GM12873 (cell line): ENCODE measurements around the gene RREB1.

ENCODE experiments used
- TF ChIP-seq, protein P1 (sequence below): IDR thresholded peaks from 2 replicates; pipeline ENCODE4 v1.5.1; 2012; ENCODE audit warnings: low read depth, mild to moderate bottlenecking, moderate library complexity, low read length, control low read depth; ENCODE audit not compliant: insufficient read depth; ENCODE audit errors: missing control alignments

Gene RREB1

GRCh38 chr6:7190791-7191190 is 83.0 kb downstream of the RREB1 start:
- TF ChIP-seq, protein P1, sequence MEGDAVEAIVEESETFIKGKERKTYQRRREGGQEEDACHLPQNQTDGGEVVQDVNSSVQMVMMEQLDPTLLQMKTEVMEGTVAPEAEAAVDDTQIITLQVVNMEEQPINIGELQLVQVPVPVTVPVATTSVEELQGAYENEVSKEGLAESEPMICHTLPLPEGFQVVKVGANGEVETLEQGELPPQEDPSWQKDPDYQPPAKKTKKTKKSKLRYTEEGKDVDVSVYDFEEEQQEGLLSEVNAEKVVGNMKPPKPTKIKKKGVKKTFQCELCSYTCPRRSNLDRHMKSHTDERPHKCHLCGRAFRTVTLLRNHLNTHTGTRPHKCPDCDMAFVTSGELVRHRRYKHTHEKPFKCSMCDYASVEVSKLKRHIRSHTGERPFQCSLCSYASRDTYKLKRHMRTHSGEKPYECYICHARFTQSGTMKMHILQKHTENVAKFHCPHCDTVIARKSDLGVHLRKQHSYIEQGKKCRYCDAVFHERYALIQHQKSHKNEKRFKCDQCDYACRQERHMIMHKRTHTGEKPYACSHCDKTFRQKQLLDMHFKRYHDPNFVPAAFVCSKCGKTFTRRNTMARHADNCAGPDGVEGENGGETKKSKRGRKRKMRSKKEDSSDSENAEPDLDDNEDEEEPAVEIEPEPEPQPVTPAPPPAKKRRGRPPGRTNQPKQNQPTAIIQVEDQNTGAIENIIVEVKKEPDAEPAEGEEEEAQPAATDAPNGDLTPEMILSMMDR, result no peak

DNA sequence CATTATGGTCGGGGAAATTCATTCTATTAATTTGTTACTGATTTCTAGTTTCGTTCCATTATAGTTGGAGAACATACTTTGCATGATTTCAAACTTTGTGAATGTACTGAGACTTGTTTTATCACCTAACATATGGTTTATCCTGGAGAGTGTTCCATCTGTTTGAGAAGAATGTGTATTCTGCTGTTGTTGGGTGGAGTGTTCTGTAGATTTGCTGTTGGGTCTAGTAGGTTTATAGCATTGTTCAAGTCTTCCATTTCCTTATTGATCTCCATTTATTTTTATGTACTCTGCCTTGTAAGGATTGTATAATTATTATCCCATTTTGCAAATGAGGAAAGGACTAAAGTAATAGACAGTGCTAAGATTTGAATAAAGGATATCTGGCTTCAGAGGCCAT is 85.4 kb downstream of the RREB1 start:
- TF ChIP-seq, protein P1, result no peak

GRCh38 chr6:7194657-7195056 is 86.9 kb downstream of the RREB1 start:
- TF ChIP-seq, protein P1, result no peak

DNA sequence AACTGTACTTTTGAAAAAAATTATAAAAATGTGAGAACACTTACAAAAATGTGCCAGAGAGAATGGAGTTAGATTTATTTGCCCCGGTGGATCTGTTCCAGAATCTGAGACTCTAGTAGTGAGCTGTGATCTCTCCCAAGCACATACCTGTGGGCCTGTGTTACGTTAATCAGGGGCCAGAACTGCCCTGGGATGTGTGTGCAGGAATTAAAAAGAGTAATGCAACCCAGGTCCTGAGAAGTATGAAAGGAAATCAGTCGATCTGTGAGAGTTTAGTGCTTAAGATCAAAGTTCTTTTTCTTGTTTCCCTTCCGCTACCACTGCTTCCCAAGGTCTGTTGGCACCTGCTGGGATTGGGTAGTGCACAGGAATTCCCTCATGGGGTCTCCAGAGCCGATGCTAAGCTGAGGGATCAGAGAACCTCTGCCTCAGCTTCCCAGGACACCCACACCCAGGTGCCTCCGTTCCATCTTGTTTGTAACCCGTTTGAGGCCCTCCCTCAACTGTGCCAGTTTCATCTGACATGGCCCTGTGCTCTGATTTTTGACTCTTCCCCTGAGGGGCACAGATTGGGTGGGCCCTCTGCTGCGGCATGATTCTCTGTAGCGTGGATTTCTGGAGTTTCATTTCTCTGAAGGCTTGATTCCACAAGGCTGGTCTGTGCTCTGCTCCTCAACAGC is 87.7 kb downstream of the RREB1 start:
- TF ChIP-seq, protein P1, result no peak

- TF ChIP-seq, protein P1, result no peak
These were observed 88.2 kb downstream of the RREB1 start for GRCh38 chr6:7196019-7196402.

DNA sequence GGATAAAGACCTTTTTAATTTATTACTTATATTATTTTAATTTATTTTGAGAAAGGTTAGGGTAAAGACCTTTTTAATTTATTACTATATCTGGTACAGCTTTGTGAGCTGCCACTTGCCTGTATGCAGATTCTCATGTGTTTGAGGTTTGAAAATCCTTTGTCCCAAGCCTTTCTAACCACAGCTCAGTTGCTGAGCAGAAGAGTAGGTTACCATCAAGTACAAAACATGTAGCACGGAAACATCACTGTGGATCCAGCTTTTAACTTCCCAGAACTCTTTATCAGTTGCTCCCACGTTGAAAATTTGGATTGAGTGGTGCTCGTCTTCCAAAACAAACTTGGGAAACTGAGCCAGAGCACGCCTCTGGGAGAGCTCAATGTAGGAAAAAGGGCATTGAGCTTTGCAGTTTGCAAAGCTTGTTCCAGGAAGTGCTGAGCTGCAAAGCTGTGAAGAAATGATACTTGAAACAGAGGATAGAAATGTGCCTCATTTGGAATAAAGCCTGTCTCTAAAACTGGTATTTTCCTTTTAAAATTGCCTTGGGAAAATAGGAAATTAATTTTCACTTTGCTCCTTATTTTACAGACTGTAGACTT is 89.0 kb downstream of the RREB1 start:
- TF ChIP-seq, protein P1, result no peak

DNA sequence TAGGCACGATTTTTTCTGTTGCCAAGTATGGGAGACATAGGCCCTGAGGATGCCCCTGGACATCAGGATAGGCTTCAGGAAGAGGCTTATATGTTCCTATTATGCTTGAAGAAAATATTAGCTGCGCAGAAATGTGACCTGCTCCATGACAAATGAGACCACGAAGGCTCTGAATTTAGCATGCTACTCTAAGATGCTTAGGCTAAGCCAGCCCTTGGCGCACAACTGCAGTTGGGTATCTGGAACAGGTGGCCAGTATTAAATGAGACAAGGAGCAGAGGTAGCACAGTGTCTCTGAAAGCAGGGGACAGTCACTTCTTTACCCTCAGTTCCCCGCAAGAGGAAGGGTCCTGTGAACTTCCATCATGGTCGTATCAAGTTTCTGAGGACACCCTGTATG is 90.0 kb downstream of the RREB1 start:
- TF ChIP-seq, protein P1, result no peak
